ENCODE results near the gene NR2F1-AS1. TPM values are rescaled to one million over a fixed set of nuclear protein-coding genes. Genes with fewer than 3 reads are reported as not detected.

The NR2F1-AS1 gene
- 0.15 TPM in 1 of 2 replicates, not detected in the other for total RNA-seq

DNA sequence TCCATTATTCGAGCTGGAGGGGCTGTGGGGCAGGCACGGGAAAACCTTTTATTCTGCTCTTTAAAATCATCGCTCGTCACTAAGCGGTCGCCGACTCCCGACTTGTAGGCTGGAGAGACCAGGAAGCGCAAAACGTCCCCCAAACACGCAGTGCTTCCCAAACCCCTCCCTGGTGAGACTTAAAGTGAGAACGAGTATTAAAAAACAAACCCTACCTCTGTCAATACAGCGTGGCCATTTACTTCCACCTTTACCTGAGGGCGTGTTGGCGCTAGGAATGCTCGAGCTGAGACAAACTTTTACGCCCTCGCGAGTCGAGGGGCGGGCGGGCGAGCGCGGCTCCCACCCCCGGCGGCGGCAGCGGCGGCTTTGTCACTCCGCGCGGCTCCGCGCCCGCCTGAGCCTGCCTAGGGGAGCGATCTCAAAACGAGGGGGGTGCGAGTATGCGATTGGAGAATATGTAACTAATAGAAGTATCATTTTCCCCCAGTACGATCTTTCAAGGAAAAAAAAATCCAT lies at the start of gene NR2F1-AS1:
Gene NR2F1-AS1, minus strand, starts transcription at position 293 of the 519 bp plus-strand sequence.
- CTCF ChIA-PET: no interaction called here
- intact Hi-C loops (cut with micrococcal nuclease): loop anchor here (1.0 to 10.0 kb wide), 7 partner anchors 9 to 1274 kb away; no protein-coding TSS in a partner anchor
- H3K27ac Mint-ChIP-seq: peak within 1 kb of the TSS; percentile 16
- peaks cover 30% of the 10 kb centered on the region for H3K4me1 Mint-ChIP-seq
- H3K4me3 Mint-ChIP-seq: peak within 1 kb of the TSS; percentile 80
- H3K9me3 Mint-ChIP-seq: no peaks in the 10 kb centered on the region
- peak; percentile 38 for ATAC-seq (ENCODE audit: low read depth)
- no peak for DNase-seq
- H3K27me3 Mint-ChIP-seq: peaks cover 38% of the 10 kb centered on the region
- no peaks in the 10 kb centered on the region for H3K36me3 Mint-ChIP-seq (ENCODE audit: low read depth)
- TF ChIP-seq, protein P1, sequence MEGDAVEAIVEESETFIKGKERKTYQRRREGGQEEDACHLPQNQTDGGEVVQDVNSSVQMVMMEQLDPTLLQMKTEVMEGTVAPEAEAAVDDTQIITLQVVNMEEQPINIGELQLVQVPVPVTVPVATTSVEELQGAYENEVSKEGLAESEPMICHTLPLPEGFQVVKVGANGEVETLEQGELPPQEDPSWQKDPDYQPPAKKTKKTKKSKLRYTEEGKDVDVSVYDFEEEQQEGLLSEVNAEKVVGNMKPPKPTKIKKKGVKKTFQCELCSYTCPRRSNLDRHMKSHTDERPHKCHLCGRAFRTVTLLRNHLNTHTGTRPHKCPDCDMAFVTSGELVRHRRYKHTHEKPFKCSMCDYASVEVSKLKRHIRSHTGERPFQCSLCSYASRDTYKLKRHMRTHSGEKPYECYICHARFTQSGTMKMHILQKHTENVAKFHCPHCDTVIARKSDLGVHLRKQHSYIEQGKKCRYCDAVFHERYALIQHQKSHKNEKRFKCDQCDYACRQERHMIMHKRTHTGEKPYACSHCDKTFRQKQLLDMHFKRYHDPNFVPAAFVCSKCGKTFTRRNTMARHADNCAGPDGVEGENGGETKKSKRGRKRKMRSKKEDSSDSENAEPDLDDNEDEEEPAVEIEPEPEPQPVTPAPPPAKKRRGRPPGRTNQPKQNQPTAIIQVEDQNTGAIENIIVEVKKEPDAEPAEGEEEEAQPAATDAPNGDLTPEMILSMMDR (IDR thresholded peaks at IDR 0.05): no peak
- POLR2A ChIA-PET: no interaction called here

DNA sequence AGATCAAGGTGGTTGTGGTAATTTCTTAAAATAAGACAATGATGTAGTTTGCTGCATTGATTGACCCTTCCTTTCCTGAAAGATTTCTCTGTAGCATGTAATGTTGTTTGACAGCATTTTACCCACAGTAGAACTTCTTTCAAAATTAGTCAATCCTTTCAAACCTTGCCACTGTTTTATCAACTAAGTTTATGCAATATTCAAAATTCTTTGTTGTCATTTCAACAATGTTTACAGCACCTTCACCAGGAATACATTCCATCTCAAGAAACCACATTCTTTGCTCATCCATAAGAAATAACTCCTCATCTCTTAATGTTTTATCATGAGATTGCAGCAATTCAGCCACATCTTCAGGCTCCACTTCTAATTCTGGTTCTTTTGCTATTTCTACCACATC lies 45.8 kb upstream of the NR2F1-AS1 start:
- ATAC-seq (ENCODE audit: low read depth) (no peak), DNase-seq (no peak)
- Mint-ChIP-seq H3K9me3 (no peaks in the 10 kb centered on the region), H3K27me3 (no peaks in the 10 kb centered on the region), H3K27ac (no peak overlapping the region), H3K4me1 (peaks cover 4% of the 10 kb centered on the region), H3K36me3 (ENCODE audit: low read depth) (peaks cover 8% of the 10 kb centered on the region), H3K4me3 (no peak overlapping the region)
- ChIA-PET CTCF (no interaction called here), POLR2A (no interaction called here)
- TF ChIP-seq, protein P1 (IDR thresholded peaks at IDR 0.05): no peak
- intact Hi-C loops (cut with micrococcal nuclease): no loop called here

DNA sequence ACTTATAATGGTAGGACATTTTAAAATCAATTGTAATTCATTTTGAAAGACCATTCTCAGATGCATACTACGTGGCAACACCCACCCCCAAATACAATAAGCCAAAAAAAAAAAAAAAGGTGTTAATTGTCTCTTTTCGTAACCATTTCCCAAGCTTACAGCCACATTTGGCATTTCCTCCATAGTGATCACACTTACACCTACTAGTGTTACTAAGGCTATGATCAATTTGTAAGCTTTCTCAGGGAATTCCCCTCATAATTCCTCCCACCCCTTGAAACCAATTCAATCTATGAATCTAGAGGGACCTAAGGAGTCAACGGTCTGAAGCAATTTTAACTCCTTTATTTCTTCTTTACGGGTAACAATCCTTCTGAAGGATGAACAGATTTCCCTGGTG lies 42.1 kb upstream of the NR2F1-AS1 start:
- CTCF ChIA-PET: no interaction called here
- Mint-ChIP-seq H3K36me3 (ENCODE audit: low read depth) (peaks cover 4% of the 10 kb centered on the region), H3K27ac (no peak overlapping the region), H3K27me3 (peaks cover 2% of the 10 kb centered on the region), H3K9me3 (no peaks in the 10 kb centered on the region), H3K4me1 (peaks cover 16% of the 10 kb centered on the region), H3K4me3 (no peak overlapping the region)
- TF ChIP-seq, protein P1 (IDR thresholded peaks at IDR 0.05): no peak
- ATAC-seq (ENCODE audit: low read depth) (no peak), DNase-seq (no peak)
- intact Hi-C loops (cut with micrococcal nuclease): loop anchor here (5.0 kb wide), 3 partner anchors 41 to 1229 kb away; partner anchors contain the start of genes NR2F1 and NR2F1-AS1
- POLR2A ChIA-PET: no interaction called here

DNA sequence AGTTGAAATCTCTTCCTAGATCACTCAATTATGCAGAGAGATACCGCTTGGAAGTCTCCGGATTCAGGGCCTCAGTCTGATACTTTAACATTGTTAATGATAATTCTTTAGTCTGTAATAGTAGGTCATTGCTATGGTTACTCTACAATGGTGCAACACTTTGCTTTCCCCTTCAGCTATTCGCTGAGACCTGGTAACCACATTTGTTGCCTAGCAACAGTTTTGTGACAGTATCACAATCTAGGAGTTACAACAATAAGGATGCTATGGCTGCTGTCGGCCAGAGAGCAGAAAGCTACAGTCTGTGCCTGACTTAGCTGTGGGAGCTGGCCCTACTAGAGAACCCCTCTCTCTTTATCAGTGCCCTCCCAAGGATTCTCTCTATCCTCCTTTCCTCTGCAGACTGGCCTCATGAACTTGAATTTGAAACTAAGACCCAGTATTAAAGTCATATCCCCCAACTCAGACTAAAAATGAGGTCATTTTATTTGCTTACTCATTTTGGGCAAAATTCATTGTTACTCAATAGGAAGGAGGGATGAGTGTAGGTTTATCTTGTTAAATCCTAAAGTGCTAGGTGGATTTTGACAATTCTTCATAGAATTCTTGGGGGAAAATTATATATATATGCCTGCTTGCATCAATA lies 41.3 kb upstream of the NR2F1-AS1 start:
- POLR2A ChIA-PET: no interaction called here
- Mint-ChIP-seq H3K27me3 (peaks cover 2% of the 10 kb centered on the region), H3K4me1 (peaks cover 16% of the 10 kb centered on the region), H3K4me3 (peak overlapping the region; percentile 75), H3K9me3 (no peaks in the 10 kb centered on the region), H3K36me3 (ENCODE audit: low read depth) (peaks cover 4% of the 10 kb centered on the region), H3K27ac (no peak overlapping the region)
- TF ChIP-seq, protein P1 (IDR thresholded peaks at IDR 0.05): no peak
- intact Hi-C loops (cut with micrococcal nuclease): loop anchor here (5.0 kb wide), 3 partner anchors 40 to 1230 kb away; partner anchors contain the start of genes NR2F1 and NR2F1-AS1
- DNase-seq (no peak), ATAC-seq (ENCODE audit: low read depth) (peak; percentile 31)
- CTCF ChIA-PET: no interaction called here

DNA sequence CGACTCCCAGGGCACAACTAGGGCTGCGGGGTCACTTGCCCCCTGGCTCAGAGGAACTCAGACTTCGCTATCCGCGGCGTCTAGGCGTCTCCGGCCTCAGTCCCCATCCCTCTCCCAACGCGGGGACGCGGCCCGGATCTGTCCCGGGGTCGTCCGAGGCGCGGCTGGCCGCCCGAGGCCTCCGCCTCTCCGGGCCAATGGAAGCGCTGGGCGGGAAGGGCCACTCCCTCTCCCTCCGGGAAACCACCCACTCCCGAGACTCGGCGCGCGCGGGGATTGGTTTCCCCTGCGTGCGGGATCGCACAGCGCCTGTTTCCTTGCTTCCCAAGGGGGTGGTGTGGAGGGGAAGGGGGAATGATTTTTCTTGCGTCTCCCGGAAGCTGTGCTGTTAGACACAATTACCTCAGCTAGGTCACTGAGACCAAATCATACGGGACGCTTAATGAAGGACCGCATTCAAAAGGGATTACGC lies 40.3 kb upstream of the NR2F1-AS1 start:
- DNase-seq (no peak), ATAC-seq (ENCODE audit: low read depth) (peak; percentile 20)
- Mint-ChIP-seq H3K36me3 (ENCODE audit: low read depth) (peaks cover 4% of the 10 kb centered on the region), H3K4me1 (peaks cover 16% of the 10 kb centered on the region), H3K27me3 (peaks cover 2% of the 10 kb centered on the region), H3K27ac (peak overlapping the region; percentile 9), H3K4me3 (peak overlapping the region; percentile 75), H3K9me3 (no peaks in the 10 kb centered on the region)
- TF ChIP-seq, protein P1 (IDR thresholded peaks at IDR 0.05): no peak
- CTCF ChIA-PET: no interaction called here
- POLR2A ChIA-PET: no interaction called here
- intact Hi-C loops (cut with micrococcal nuclease): loop anchor here (5.0 kb wide), 3 partner anchors 39 to 1231 kb away; partner anchors contain the start of genes NR2F1 and NR2F1-AS1

Measured in activated B cell treated with CpG ODN at 0.5 μM for 24 hours (primary cell).